GM21619 (cell line): ENCODE measurements around the gene CHIA.

ENCODE experiments used
- ATAC-seq: cut with Tn5 transposase; IDR thresholded peaks from one replicate; pipeline ENCODE4 v1.9.1; 2021; ENCODE audit not compliant: unreplicated experiment

The CHIA gene

GRCh38 chr1:111290630-111291029 is at the start of gene CHIA:
CHIA (plus strand) TSS chr1:111290851; CDS start chr1:111310468, 19,617 bp downstream.
- ATAC-seq: no peak

GRCh38 chr1:111241797-111242196 is 48.9 kb upstream of the CHIA start:
- ATAC-seq: no peak

GRCh38 chr1:111242805-111243523 is 47.7 kb upstream of the CHIA start:
- no peak for ATAC-seq

- ATAC-seq: no peak
These were observed 43.4 kb upstream of the CHIA start for GRCh38 chr1:111247125-111247838.

GRCh38 chr1:111249960-111250359 is 40.7 kb upstream of the CHIA start:
- no peak for ATAC-seq

- ATAC-seq: no peak
These were observed 39.1 kb upstream of the CHIA start for GRCh38 chr1:111251570-111251969.

GRCh38 chr1:111252786-111253185 is 37.9 kb upstream of the CHIA start:
- ATAC-seq: no peak

- ATAC-seq: no peak
These were observed 36.8 kb upstream of the CHIA start for GRCh38 chr1:111253876-111254275.

- ATAC-seq: no peak
These were observed 33.5 kb upstream of the CHIA start for GRCh38 chr1:111256988-111257658.

- no peak for ATAC-seq
These were observed 22.7 kb upstream of the CHIA start for GRCh38 chr1:111267801-111268508.

GRCh38 chr1:111269825-111270406 is 20.7 kb upstream of the CHIA start:
- ATAC-seq: no peak

- no peak for ATAC-seq
These were observed 19.7 kb upstream of the CHIA start for GRCh38 chr1:111270771-111271463.

GRCh38 chr1:111271464-111271801 is 19.2 kb upstream of the CHIA start:
- no peak for ATAC-seq

- ATAC-seq: no peak
These were observed 18.6 kb upstream of the CHIA start for GRCh38 chr1:111272081-111272480.

- no peak for ATAC-seq
These were observed 16.0 kb upstream of the CHIA start for GRCh38 chr1:111274653-111275052.

- ATAC-seq: no peak
These were observed 15.6 kb upstream of the CHIA start for GRCh38 chr1:111275079-111275478.

- no peak for ATAC-seq
These were observed 14.7 kb upstream of the CHIA start for GRCh38 chr1:111275780-111276433.

- no peak for ATAC-seq
These were observed 11.5 kb upstream of the CHIA start for GRCh38 chr1:111279144-111279543.

GRCh38 chr1:111280267-111280666 is 10.4 kb upstream of the CHIA start:
- ATAC-seq: no peak

- no peak for ATAC-seq
These were observed 9.2 kb upstream of the CHIA start for GRCh38 chr1:111281411-111281810.
